ENCODE results near the gene IGSF9. TPM values are rescaled to one million over a fixed set of nuclear protein-coding genes. Genes with fewer than 3 reads are reported as not detected.

The IGSF9 gene
- total RNA-seq, 1 experiment from 2014 or later = 7.1 TPM

GRCh38 chr1:159987186-159987585 lies 41.8 kb upstream of the IGSF9 start:
- Histone ChIP-seq H3K4me1 (ENCODE audit: insufficient read depth, low read length, poor library complexity, severe bottlenecking) (no peaks in the 10 kb centered on the region), H3K27me3 (replicated peaks; ENCODE audit: insufficient read depth, low read depth, low read length, poor library complexity) (peaks cover 24% of the 10 kb centered on the region), H3K9me3 (ENCODE audit: low read depth, low read length, poor library complexity, severe bottlenecking) (no peaks in the 10 kb centered on the region), H3K4me3 (ENCODE audit: low read depth, low read length, poor library complexity, severe bottlenecking) (no peak overlapping the region), H3K27ac (ENCODE audit: low read depth, low read length, poor library complexity, severe bottlenecking) (no peak overlapping the region), H3K36me3 (ENCODE audit: insufficient read depth, low read length, poor library complexity, severe bottlenecking) (no peaks in the 10 kb centered on the region)
- CTCF ChIA-PET = no interaction called here
- POLR2A ChIA-PET (ENCODE audit: low non-redundant PET) = no interaction called here
- no peak for TF ChIP-seq EZH2 (IDR thresholded peaks at IDR 0.05; ENCODE audit: borderline replicate concordance, low read depth, low read length, poor library complexity, severe bottlenecking)
- TF ChIP-seq CTCF (conservative IDR thresholded peaks at IDR 0.05; ENCODE audit: low read depth, low read length) = no peak
- DNase-seq (ENCODE audit: low spot score) = no peak
- intact Hi-C loops (cut with micrococcal nuclease; ENCODE audit: unreplicated experiment) = no loop called here
- no TSS peak for BruUV-seq (replicated peaks)

- ChIA-PET CTCF (no interaction called here), POLR2A (ENCODE audit: low non-redundant PET) (no interaction called here)
- intact Hi-C loops (cut with micrococcal nuclease; ENCODE audit: unreplicated experiment) = no loop called here
- BruUV-seq (replicated peaks) = no TSS peak
- no peaks in the 10 kb centered on the region for H3K36me3 ChIP-seq (ENCODE audit: insufficient read depth, low read length, poor library complexity, severe bottlenecking)
- H3K27me3 ChIP-seq (replicated peaks; ENCODE audit: insufficient read depth, low read depth, low read length, poor library complexity) = peaks cover 25% of the 10 kb centered on the region
- no peak overlapping the region for H3K4me3 ChIP-seq (ENCODE audit: low read depth, low read length, poor library complexity, severe bottlenecking)
- no peak overlapping the region for H3K27ac ChIP-seq (ENCODE audit: low read depth, low read length, poor library complexity, severe bottlenecking)
- H3K4me1 ChIP-seq (ENCODE audit: insufficient read depth, low read length, poor library complexity, severe bottlenecking) = no peaks in the 10 kb centered on the region
- H3K9me3 ChIP-seq (ENCODE audit: low read depth, low read length, poor library complexity, severe bottlenecking) = no peaks in the 10 kb centered on the region
- DNase-seq (ENCODE audit: low spot score) = no peak
- TF ChIP-seq EZH2 (IDR thresholded peaks at IDR 0.05; ENCODE audit: borderline replicate concordance, low read depth, low read length, poor library complexity, severe bottlenecking) (no peak), CTCF (conservative IDR thresholded peaks at IDR 0.05; ENCODE audit: low read depth, low read length) (no peak)
Observed at GRCh38 chr1:159986531-159986930, 41.1 kb upstream of the IGSF9 start.

GRCh38 chr1:159986093-159986492 lies 40.7 kb upstream of the IGSF9 start:
- H3K27me3 ChIP-seq (replicated peaks; ENCODE audit: insufficient read depth, low read depth, low read length, poor library complexity) = peaks cover 30% of the 10 kb centered on the region
- CTCF ChIA-PET = no interaction called here
- no peak overlapping the region for H3K4me3 ChIP-seq (ENCODE audit: low read depth, low read length, poor library complexity, severe bottlenecking)
- H3K36me3 ChIP-seq (ENCODE audit: insufficient read depth, low read length, poor library complexity, severe bottlenecking) = no peaks in the 10 kb centered on the region
- H3K27ac ChIP-seq (ENCODE audit: low read depth, low read length, poor library complexity, severe bottlenecking) = no peak overlapping the region
- POLR2A ChIA-PET (ENCODE audit: low non-redundant PET) = no interaction called here
- DNase-seq (ENCODE audit: low spot score) = no peak
- BruUV-seq (replicated peaks) = no TSS peak
- no peaks in the 10 kb centered on the region for H3K9me3 ChIP-seq (ENCODE audit: low read depth, low read length, poor library complexity, severe bottlenecking)
- intact Hi-C loops (cut with micrococcal nuclease; ENCODE audit: unreplicated experiment) = no loop called here
- H3K4me1 ChIP-seq (ENCODE audit: insufficient read depth, low read length, poor library complexity, severe bottlenecking) = no peaks in the 10 kb centered on the region
- no peak for TF ChIP-seq EZH2 (IDR thresholded peaks at IDR 0.05; ENCODE audit: borderline replicate concordance, low read depth, low read length, poor library complexity, severe bottlenecking)
- TF ChIP-seq CTCF (conservative IDR thresholded peaks at IDR 0.05; ENCODE audit: low read depth, low read length) = no peak
